Measurements from ENCODE around the gene MASTL. TPM values are rescaled to one million over a fixed set of nuclear protein-coding genes. Genes with fewer than 3 reads are reported as not detected.

The MASTL gene
- total and polyA plus RNA-seq, 2 experiments from 2014 or later: 28.2 to 43.1 TPM

GRCh38 chr10:27108165-27108564, 47.0 kb upstream of the MASTL start:
- Mint-ChIP-seq H3K9me3 (no peaks in the 10 kb centered on the region), H3K4me1 (no peaks in the 10 kb centered on the region), H3K27ac (no peak overlapping the region), H3K36me3 (ENCODE audit: low read depth) (peaks cover 44% of the 10 kb centered on the region), H3K27me3 (ENCODE audit: insufficient read depth, low read depth, poor library complexity) (no peaks in the 10 kb centered on the region), H3K4me3 (no peak overlapping the region)
- no peak overlapping the region for H3K27ac ChIP-seq (ENCODE audit: low read depth)
- no peak overlapping the region for H2AFZ ChIP-seq
- no peaks in the 10 kb centered on the region for H3K79me2 ChIP-seq (replicated peaks; ENCODE audit: insufficient read depth)
- no peak for TF ChIP-seq ZNF331 (CRISPR knock-in tag; IDR thresholded peaks at IDR 0.05; ENCODE audit: low read depth)
- TF ChIP-seq ETS1 (IDR thresholded peaks at IDR 0.05): no peak
- TF ChIP-seq STAT1 (IDR thresholded peaks at IDR 0.05; ENCODE audit: unreplicated experiment): no peak
- no peak for TF ChIP-seq ZNF462 (CRISPR knock-in tag; IDR thresholded peaks at IDR 0.05)
- no peak for TF ChIP-seq ZNF114 (CRISPR knock-in tag; IDR thresholded peaks at IDR 0.05)
- TF ChIP-seq EZH2phosphoT487 (IDR thresholded peaks at IDR 0.05; ENCODE audit: unreplicated experiment): no peak
- no peak for TF ChIP-seq NANOG (IDR thresholded peaks at IDR 0.05; ENCODE audit: borderline replicate concordance)
- no peak for TF ChIP-seq REST (IDR thresholded peaks at IDR 0.05; ENCODE audit: unreplicated experiment)
- TF ChIP-seq CTCF (conservative IDR thresholded peaks at IDR 0.05; ENCODE audit: low read depth in 2 of 2): no peak
- TF ChIP-seq CREB1 (CRISPR knock-in tag; IDR thresholded peaks at IDR 0.05; ENCODE audit: low read depth): no peak
- no peak for TF ChIP-seq EZH2 (IDR thresholded peaks at IDR 0.05; ENCODE audit: low read depth, unreplicated experiment)
- TF ChIP-seq POLR2AphosphoS5 (IDR thresholded peaks at IDR 0.05; ENCODE audit: low read depth): no peak
- no peaks in the 10 kb centered on the region for H3K4me1 ChIP-seq (ENCODE audit: insufficient read depth)
- 0 out of 2 replicates have a peak, but pooled peaks cover 4% of the 10 kb centered on the region for H4K20me1 ChIP-seq (replicated peaks; ENCODE audit: insufficient read depth)
- H3K4me2 ChIP-seq: no peak overlapping the region
- ATAC-seq (no peak), DNase-seq (ENCODE audit: low spot score) (no peak)
- H3K9me2 ChIP-seq (ENCODE audit: insufficient read depth): no peaks in the 10 kb centered on the region
- H3K4me3 ChIP-seq: no peak overlapping the region
- H3K36me3 ChIP-seq (ENCODE audit: insufficient read depth): peaks cover 25% of the 10 kb centered on the region
- no peaks in the 10 kb centered on the region for H3F3A ChIP-seq (replicated peaks; ENCODE audit: low read depth)
- H3K27me3 ChIP-seq (ENCODE audit: insufficient read depth): no peaks in the 10 kb centered on the region

Data from GM23338 (cell line).